Right lung (tissue), 5 donors: Measurements from ENCODE around the gene TMEM271. TPM values are rescaled to one million over a fixed set of nuclear protein-coding genes. Genes with fewer than 3 reads are reported as not detected.
"Not testable (repeated sequence)": the region's sequence is repeated elsewhere in the genome, so short reads cannot be mapped to it uniquely, and the experiment has no call there.

Experiments used
- DNase-seq, 2 donors: peaks; one replicate each; pipeline ENCODE4 v3.0.0-alpha.2; 2013
- polyA plus RNA-seq, 5 donors: library from polyadenylated mRNA; unstranded; fragments of 120-200 nt; gene quantifications; one replicate each; pipeline versions ENCODE4 v1.2.1 to v1.2.3, GENCODE V29; 2013; ENCODE audit warnings: inconsistent platforms in 1 of 5, low replicate concordance in 1 of 5; ENCODE audit not compliant: insufficient read length in 5 of 5, insufficient read depth in 1 of 5

Gene TMEM271
- polyA plus RNA-seq, 5 donors: 0.05 TPM; not detected in 4

- no peak for DNase-seq
Observed at GRCh38 chr4:566035-566434, 10.1 kb downstream of the TMEM271 start.

GRCh38 chr4:565614-566013 lies 10.5 kb downstream of the TMEM271 start:
- DNase-seq: not testable (repeated sequence)

- not testable (repeated sequence) for DNase-seq
Observed at GRCh38 chr4:562458-562857, 13.6 kb downstream of the TMEM271 start.

DNA sequence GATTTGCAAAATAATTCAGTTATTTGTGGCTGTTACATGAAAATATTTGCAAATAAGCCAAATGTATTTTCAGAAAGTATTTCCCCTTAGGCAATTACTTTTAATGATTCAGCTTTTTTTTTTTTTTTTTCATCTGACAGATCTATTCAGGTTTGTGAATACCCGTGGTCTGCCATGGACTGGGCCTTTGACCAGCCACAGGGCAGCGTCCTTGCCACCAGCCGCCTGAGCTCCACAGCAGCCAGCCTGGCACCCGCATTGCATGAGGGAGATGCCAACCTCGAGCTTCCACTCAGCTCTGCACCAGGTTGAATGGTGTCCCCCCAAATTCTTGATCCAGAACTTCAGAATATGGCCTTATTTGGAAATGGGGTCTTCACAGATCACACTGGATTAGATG lies 14.7 kb downstream of the TMEM271 start:
- DNase-seq: no peak

DNA sequence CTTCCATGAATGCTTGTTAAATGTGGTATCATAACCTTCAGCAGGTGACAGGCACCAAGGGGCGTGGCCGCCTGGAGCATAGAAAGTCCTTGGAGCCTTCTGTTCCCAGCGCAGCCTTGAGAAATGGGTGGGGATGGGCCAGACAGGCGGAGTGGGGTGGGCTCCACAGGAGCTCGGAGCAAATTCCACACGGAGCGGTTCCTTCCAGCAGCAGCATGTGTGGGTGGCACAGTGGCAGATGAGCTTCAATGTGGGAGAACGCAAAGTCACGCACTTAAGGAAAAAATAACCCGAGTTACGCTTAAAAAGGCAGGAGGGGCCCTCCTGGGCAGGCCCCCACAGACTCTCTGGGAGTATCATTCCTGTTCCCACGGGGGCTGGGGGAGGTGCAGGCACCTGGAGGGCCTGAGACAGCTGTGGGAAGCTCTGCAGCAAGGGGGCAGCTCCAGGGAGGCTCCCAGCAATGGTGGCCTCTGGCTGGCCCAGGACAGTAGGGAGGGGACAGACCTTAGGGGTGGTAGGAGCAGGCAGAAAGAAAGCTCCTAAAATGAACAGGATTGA lies 15.3 kb downstream of the TMEM271 start:
- DNase-seq: no peak

DNA sequence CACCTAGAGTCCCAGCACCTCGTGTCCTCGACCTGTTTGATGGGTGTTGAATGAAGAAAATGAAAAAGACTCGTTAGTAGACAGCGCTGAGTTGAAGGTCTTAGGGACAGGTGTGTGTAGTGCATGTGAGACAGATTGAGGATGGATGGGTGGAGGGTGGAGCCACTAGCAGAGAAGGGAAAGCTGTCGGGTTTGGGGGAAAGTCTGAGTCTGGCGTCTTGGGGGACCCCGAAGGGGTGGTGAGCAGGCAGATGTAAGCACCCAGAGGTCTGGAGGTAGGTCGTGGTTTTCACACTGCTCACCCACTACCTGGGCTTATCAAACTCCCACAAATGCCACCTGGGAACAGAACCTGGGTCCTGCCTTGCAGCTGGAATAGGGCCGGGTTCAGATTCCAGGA lies 16.0 kb downstream of the TMEM271 start:
- DNase-seq: no peak

GRCh38 chr4:555566-556275 lies 20.4 kb downstream of the TMEM271 start:
- DNase-seq: no peak

GRCh38 chr4:554793-555320 lies 21.2 kb downstream of the TMEM271 start:
- not testable (repeated sequence) for DNase-seq

DNA sequence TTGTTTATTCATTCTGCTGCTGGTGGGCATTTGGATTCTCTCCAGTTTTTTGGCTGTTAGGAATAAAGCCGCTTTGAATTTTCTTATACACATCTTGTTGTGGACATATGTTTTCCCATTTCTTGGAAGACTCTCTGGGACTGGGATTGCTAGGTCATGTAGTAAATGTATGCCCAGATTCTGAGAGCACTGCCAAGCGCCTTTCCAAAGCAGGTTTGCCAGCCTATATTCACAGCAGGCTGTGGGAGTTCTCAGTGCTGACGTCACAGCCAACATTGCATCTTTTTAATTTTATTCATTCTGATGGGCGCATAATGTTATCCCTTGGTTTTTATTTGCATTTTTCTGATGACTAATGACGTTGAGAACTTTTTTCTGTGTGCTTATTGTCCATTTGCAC lies 24.1 kb downstream of the TMEM271 start:
- no peak for DNase-seq

DNA sequence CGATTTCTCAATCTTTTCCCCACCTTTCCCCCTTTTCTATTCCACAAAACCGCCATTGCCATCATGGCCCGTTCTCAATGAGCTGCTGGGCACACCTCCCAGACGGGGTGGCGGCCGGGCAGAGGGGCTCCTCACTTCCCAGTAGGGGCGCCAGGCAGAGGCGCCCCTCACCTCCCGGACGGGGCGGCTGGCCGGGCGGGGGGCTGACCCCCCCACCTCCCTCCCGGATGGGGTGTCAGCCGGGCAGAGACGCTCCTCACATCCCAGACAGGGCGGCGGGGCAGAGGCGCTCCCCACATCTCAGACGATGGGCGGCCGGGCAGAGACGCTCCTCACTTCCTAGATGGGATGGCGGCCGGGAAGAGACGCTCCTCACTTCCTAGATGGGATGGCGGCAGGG lies 25.8 kb downstream of the TMEM271 start:
- not testable (repeated sequence) for DNase-seq

DNA sequence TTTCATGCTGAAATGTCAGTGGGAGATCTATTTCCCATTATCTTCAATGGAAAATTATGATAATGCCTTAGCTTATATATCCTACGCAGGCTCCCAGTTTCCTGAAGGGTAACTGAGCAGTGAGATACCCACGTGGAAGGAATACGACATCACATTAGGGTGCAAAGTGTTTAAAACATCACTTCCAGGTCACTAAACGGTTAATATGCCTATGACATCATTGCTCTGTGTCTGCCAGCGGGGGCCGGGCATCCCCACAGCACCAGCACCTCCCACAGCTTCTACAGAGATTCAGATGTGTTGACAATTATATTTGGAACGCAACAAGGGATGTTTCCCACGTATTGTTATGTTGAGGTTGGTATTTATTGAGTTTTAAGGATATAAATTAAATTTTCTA lies 27.1 kb downstream of the TMEM271 start:
- no peak for DNase-seq

DNA sequence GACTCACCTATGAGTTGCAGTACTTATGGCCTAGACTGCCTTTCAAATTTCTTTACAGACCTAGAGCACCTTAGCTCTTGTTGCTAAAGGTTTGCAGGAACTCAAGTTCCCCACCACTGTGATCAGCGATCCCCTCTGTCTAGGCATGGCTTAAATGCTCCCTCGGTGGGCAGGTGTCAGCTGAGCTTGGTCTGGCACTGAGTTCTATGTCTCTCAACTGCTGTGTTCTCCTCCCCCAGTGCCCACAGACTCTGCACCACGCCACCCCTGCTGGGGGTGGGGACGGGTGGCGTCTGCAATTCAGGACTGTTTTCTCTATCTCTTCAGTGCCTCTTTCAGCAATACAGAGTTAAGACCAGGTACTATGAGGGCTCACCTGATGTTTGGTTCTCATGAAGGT lies 30.5 kb downstream of the TMEM271 start:
- DNase-seq: no peak

GRCh38 chr4:544386-545105 lies 31.5 kb downstream of the TMEM271 start:
- no peak for DNase-seq

GRCh38 chr4:541271-541670 lies 34.8 kb downstream of the TMEM271 start:
- no peak for DNase-seq

DNA sequence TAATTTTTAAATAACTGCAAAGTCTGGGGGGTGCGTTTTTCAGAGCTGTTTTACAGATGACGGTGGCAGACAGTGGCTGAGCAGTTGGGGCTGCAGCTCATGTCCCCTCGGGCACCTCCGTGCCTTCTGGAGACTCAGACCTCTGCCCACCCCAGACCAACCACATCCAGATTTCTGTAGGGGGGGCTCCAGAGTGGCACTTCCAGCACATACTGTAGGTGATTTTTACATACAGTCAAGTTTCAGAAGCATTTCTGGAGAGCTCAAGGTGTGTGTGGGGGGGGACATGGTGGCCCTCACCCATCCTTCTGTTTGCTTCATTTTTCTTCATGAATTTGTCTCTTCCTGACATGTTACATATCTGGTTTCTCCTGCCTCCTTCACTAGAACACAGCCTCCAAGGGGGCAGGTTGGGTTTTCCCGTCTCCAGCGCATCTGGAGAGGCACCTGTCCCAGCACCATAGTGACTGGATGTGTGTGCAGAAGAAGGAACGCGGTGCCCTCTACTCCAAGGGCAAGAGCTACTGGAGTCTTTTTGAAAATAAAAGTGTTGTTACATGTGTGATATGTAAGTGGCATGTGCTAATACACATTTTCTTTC lies 37.5 kb downstream of the TMEM271 start:
- DNase-seq: no peak

GRCh38 chr4:537436-538264 lies 38.4 kb downstream of the TMEM271 start:
- no peak for DNase-seq

GRCh38 chr4:536351-536972 lies 39.6 kb downstream of the TMEM271 start:
- DNase-seq: no peak

- DNase-seq: no peak
Observed at GRCh38 chr4:535924-536281, 40.2 kb downstream of the TMEM271 start.

- DNase-seq: no peak
Observed at GRCh38 chr4:535181-535923, 40.7 kb downstream of the TMEM271 start.

GRCh38 chr4:534576-535151 lies 41.4 kb downstream of the TMEM271 start:
- no peak for DNase-seq
